ENCODE results near the gene MCCD1. TPM values are rescaled to one million over a fixed set of nuclear protein-coding genes. Genes with fewer than 3 reads are reported as not detected.

The MCCD1 gene
- total RNA-seq, 1 experiment from 2014 or later = not detected

GRCh38 chr6:31479933-31480535 lies 48.7 kb upstream of the MCCD1 start:
- H4K91ac ChIP-seq (ENCODE audit: insufficient read length, low read depth, low read length) = no peak overlapping the region
- H3K9ac ChIP-seq (ENCODE audit: extremely low read depth, insufficient read length, low read length) = no peak overlapping the region
- H4K8ac ChIP-seq (replicated peaks; ENCODE audit: insufficient read length, low read depth, low read length) = no peak overlapping the region
- no peak overlapping the region for H2BK20ac ChIP-seq (ENCODE audit: low read depth, low read length, poor library complexity, severe bottlenecking)
- no CpG with 5 or more reads among the region's 3 CpGs for WGBS (ENCODE audit: extremely low coverage, insufficient read length, low lambda C conversion rate)
- H3K56ac ChIP-seq (ENCODE audit: insufficient read length, low read depth, low read length) = no peak overlapping the region
- H2BK12ac ChIP-seq (ENCODE audit: insufficient read length, low read depth, low read length) = no peak overlapping the region
- H3K79me1 ChIP-seq (ENCODE audit: insufficient read depth, low read depth, low read length, poor library complexity, severe bottlenecking) = no peaks in the 10 kb centered on the region
- Mint-ChIP-seq H3K36me3 (ENCODE audit: insufficient read depth in 1 of 3, low read depth in 3 of 3) (no peaks in the 10 kb centered on the region; a peak in 1 of 7 replicates), H3K27me3 (ENCODE audit: low read depth) (peaks cover 5% of the 10 kb centered on the region), H3K9me3 (no peaks in the 10 kb centered on the region), H3K4me1 (no peaks in the 10 kb centered on the region), H3K27ac (no peak overlapping the region), H3K4me3 (no peak overlapping the region)
- H3K79me2 ChIP-seq (ENCODE audit: insufficient read depth, low read length) = no peaks in the 10 kb centered on the region
- H3K9me3 ChIP-seq (ENCODE audit: control insufficient read depth, low read depth, low read length) = no peaks in the 10 kb centered on the region
- no peak overlapping the region for H3K18ac ChIP-seq (ENCODE audit: insufficient read length, low read depth, low read length)
- 0 out of 2 replicates have a peak, but pooled peaks cover 2% of the 10 kb centered on the region for H3K27me3 ChIP-seq (ENCODE audit: insufficient read depth, low read length)
- H3K14ac ChIP-seq (ENCODE audit: insufficient read depth, low read length) = no peak overlapping the region
- no peaks in the 10 kb centered on the region for H3K23me2 ChIP-seq (ENCODE audit: insufficient read length, low read depth, low read length, poor library complexity, severe bottlenecking)
- no peak overlapping the region for H2BK120ac ChIP-seq (ENCODE audit: low read depth, low read length, poor library complexity, severe bottlenecking)
- DNase-seq = no peak
- no peak overlapping the region for H3K4me2 ChIP-seq (ENCODE audit: insufficient read depth, insufficient read length, low read length)
- H3K27ac ChIP-seq (ENCODE audit: insufficient read length, low read depth, low read length) = no peak overlapping the region
- no peak overlapping the region for H2BK5ac ChIP-seq (ENCODE audit: insufficient read length, low read length)
- H2AK5ac ChIP-seq (ENCODE audit: insufficient read length, low read length) = no peak overlapping the region
- H3T11ph ChIP-seq (ENCODE audit: low read length) = no peak overlapping the region
- H2BK15ac ChIP-seq (ENCODE audit: low read depth, low read length) = no peak overlapping the region
- H3K23ac ChIP-seq (ENCODE audit: insufficient read length, low read depth, low read length) = no peak overlapping the region
- no peak overlapping the region for H2AFZ ChIP-seq (ENCODE audit: low read length)
- no peaks in the 10 kb centered on the region for H4K20me1 ChIP-seq (ENCODE audit: control insufficient read depth, insufficient read depth, insufficient read length)
- H3K4ac ChIP-seq (ENCODE audit: low read depth, low read length) = no peak overlapping the region
- H3K4me1 ChIP-seq (ENCODE audit: insufficient read depth, low read length) = no peaks in the 10 kb centered on the region
- TF ChIP-seq CTCF (conservative IDR thresholded peaks at IDR 0.05) = no peak
- no peak overlapping the region for H4K5ac ChIP-seq (ENCODE audit: insufficient read length, low read depth, low read length)

Measured in H9 (cell line).